Sigmoid colon (tissue), 3 donors: Measurements from ENCODE around the gene GRID2.

Source experiments
- POLR2A ChIP-seq, 2 donors: fragments of 450-650 bp; IDR thresholded peaks; one replicate each; pipeline ENCODE4 v1.6.1; 2016; ENCODE audit warnings: antibody characterized with exemption in 2 of 2, mild to moderate bottlenecking in 2 of 2, moderate library complexity in 2 of 2
- TF ChIP-seq, protein P1 (sequence below), 4 experiments: fragments of 450-650 bp in 3 of 4; fragments of 200-600 bp in 1 of 4; IDR thresholded peaks; one replicate each; pipeline ENCODE4 v1.5.1; 2016 to 2019; ENCODE audit warnings: antibody characterized with exemption in 4 of 4, mild to moderate bottlenecking in 3 of 4, moderate library complexity in 2 of 4

DNA sequence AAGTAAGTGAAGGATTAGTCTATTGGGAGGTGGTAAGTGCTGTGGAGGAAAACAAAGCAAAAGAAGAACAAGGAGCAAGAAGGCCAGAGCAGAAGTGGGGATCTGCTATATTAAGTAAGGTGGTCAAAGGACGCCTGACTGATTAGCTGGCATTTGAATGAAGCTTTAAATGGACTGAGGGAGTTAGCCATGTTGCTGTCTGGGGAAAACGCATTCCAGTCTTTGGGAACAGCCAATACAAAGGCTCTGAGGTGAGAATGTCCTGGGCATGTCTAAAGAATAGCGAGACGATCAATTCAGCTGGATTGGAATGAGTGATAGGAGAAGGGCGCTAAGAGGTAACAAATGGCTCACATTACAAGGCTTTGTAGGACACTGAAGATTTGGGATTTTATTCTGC is 1476.3 kb downstream of the GRID2 start:
- no peak for TF ChIP-seq POLR2A (IDR thresholded peaks at IDR 0.05)
- TF ChIP-seq, protein P1, sequence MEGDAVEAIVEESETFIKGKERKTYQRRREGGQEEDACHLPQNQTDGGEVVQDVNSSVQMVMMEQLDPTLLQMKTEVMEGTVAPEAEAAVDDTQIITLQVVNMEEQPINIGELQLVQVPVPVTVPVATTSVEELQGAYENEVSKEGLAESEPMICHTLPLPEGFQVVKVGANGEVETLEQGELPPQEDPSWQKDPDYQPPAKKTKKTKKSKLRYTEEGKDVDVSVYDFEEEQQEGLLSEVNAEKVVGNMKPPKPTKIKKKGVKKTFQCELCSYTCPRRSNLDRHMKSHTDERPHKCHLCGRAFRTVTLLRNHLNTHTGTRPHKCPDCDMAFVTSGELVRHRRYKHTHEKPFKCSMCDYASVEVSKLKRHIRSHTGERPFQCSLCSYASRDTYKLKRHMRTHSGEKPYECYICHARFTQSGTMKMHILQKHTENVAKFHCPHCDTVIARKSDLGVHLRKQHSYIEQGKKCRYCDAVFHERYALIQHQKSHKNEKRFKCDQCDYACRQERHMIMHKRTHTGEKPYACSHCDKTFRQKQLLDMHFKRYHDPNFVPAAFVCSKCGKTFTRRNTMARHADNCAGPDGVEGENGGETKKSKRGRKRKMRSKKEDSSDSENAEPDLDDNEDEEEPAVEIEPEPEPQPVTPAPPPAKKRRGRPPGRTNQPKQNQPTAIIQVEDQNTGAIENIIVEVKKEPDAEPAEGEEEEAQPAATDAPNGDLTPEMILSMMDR (IDR thresholded peaks at IDR 0.05): no peak
